COLO668 (cell line): ENCODE data around the gene GALNTL6.

Experiments
- DNase-seq: peaks from one replicate; lab custom pipeline; 2025; ENCODE audit not compliant: unreplicated experiment; lab: John Stamatoyannopoulos, UW

GALNTL6 gene

DNA sequence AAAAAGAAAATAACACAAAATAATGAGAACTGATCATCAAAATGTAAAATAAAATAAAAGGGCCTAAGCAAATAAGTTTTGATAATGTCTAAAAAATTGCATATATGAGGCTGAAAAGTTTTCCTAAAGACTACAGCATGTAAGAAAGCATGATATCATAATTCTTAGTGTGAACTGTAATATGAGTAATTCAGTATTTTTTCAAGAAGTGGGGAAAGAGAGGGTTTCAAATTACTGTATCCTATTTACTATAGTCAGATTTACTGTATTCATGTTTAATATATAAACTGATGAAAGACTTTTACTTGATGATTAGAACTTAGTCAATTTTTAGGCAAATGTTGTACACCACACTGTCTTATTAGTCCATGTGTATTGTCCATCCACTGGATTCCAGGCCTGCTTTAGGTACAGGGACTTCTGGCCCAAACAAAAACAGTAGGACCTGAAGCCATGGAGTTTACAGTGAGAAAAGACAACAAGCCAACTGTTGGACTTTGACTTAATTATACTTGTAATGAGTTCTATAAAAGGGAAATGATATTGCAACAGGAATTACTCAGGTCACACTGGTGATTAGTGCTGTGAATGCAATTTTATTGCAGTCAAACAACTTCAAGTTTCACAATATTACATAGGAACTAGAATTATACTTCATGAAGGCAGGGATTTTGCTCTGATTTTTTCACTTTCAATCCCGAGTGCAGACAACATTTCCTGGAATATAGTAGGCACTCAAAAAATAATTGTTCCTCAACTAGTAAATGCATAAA, 837.7 kb downstream of the GALNTL6 start:
- DNase-seq: no peak

DNA sequence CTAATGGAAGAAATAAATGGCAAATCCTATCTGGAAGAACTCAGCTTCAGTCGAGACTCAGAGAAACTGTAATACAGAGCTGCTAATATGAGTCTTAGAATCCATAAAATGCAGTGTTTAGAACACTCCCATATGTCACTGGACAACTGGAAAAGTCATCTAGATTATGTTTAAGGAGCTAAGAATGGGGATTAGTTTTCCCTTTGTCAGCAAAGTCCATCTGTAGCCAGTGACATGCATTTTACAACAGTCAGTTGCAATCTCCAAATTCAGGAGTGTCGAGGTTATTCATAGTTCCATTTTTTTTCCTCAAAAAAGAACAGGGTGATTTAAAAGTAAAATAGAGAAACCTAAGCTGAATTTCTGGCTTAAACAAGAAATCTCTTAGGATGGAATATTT, 838.8 kb downstream of the GALNTL6 start:
- no peak for DNase-seq

- DNase-seq: no peak
These were observed 839.2 kb downstream of the GALNTL6 start for GRCh38 chr4:172652369-172652768.

DNA sequence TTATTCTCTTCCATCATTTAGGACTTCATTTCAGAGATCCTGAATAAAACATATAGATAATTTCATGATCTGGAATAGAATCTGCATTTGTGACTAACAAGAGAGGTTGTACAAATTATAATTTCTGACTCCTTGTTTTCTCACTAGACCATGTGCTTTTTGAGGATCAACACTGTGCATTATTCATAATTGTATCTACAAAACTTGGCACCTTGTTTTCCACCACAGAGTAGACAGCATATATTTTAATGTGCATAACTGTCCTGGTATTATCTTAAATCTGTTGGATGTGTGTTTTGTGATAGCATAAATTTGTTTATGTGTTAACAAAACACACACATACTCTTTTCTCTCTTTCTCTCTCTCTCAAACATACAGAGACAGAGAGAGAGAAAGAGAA, 840.5 kb downstream of the GALNTL6 start:
- DNase-seq: no peak

- no peak for DNase-seq
These were observed 841.3 kb downstream of the GALNTL6 start for GRCh38 chr4:172654457-172654856.

DNA sequence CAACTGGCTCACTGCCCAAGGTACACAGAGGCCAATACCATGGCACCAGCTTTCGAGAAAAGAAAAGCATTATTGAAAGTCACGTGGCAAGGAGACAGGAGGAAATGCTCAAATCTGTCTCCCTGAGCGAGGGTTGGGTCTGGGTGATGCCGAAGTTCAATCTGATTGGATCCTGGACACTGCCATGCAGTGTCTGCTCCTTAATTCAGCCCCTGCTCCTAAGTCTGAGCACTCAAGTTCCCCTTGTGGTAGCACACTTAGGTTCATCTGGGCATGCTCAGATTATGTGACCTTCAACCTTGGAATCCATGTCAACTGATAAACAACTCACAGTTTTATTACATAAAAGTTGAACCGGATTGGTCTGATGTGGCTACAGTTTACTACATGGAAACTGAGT, 842.9 kb downstream of the GALNTL6 start:
- no peak for DNase-seq

DNA sequence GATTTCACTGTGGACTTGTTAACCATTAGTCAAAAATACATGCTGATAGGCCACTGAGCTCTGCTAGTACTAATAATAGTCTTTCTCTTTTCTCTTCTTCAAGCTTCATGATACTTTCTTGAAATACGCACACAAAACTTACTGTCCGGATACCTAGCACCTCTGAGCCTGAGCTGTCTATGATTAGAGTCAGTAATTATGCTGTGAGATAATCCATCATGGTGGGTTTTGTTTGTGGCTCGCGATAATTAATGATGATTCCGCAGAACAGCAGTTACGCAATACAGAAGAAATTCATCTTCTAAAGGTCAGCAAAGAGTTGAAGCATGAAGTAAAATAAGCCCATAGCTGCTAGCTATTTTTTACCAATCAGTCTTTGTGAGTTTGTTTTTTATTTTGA, 843.9 kb downstream of the GALNTL6 start:
- no peak for DNase-seq

GRCh38 chr4:172660251-172660650, 847.0 kb downstream of the GALNTL6 start:
- DNase-seq: no peak

GRCh38 chr4:172662113-172662512, 848.9 kb downstream of the GALNTL6 start:
- no peak for DNase-seq

- DNase-seq: peak; percentile 13
These were observed 853.6 kb downstream of the GALNTL6 start for GRCh38 chr4:172666711-172667368.

- no peak for DNase-seq
These were observed 861.6 kb downstream of the GALNTL6 start for GRCh38 chr4:172674811-172675210.

DNA sequence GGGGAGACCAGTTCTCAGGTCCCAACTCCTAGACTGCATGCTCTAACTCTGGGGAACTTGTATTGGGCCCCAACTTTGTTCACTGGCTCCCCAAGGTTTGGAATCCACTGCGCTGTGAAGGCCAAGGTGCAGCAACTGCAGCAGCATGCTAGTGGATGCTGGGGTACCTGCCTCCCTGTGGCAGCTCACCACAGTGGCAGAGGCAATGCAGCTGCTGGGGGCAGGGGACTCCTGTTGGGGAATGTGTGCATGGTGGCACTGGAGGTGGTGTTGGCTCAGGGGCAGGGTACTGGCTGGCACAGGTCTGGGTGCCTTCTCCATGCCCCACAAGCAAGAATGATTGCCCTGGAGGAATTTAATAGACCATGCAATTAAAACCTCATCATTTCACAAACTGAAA, 862.0 kb downstream of the GALNTL6 start:
- DNase-seq: no peak

DNA sequence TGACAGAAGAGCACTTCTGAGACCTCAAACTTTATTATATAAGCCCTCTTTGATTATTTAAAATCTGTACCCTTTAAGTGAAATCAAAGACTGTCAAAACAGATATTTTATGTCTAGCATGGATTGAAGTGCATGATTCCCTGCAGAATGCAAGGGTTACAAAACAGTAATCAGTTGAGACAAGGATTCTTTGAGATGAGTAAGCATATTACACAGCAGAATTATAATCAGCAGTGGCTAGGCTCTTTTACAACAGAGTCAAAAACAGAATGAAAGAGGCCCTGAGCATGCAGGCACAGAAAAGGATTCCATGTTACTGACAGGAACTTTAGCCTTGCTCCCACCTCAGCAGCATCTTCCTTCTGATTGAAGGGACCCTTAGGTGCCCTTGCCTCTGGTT, 867.5 kb downstream of the GALNTL6 start:
- DNase-seq: no peak

DNA sequence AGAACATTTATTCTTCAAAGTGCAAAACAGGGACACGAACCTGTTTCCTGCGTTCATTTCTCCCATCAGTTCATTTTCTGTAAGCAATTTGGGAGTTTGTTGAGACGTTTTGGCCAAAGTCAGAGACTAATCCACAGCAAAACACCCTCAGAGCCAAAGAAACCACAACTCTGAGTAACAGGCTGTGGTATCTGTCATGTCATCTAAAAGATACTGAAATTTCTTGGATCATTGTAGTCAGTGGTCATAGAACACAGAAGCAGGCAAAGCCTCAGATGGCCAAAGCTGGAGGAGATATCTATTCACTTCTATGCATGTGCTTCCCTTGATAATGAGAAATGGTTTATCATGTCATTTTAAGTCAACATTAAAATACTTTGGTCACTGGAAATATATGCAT, 869.8 kb downstream of the GALNTL6 start:
- DNase-seq: no peak

DNA sequence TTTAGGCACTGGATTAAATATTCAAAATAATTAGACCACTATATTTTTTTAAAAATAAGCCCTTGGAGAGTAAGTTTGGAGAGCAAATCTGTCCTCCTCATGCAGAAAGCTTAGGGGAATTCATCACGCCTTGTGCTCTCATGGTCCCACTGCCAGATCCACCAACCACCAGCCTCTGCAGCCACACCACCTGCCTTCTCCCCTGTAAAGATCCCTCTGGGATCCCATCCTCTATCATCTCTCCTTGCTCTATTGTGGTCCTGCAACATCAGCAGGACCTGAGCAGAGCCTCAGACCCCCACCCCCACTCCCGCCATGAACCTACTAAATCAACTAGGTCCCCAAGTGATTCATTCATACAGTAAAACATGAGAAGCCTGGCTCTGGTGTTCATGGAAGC, 872.8 kb downstream of the GALNTL6 start:
- DNase-seq: no peak

DNA sequence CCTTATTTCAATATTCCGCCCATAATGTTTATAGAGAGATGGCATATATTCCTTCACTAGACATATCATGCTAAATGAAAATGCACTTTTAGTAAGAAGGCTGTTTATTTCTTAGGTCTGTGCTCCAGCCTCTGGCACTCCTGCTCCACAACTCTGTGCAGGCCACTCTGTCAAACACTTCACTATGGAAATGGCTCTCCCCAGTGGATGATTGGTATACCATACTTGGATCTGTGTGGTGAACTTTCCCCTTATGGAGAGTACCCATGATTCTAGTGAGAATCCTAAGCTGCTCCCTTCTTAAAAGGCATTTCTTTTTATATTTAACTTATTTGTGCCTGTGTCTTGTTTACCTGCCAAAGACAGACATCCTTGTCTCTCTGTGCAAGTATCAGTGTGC, 875.3 kb downstream of the GALNTL6 start:
- no peak for DNase-seq

DNA sequence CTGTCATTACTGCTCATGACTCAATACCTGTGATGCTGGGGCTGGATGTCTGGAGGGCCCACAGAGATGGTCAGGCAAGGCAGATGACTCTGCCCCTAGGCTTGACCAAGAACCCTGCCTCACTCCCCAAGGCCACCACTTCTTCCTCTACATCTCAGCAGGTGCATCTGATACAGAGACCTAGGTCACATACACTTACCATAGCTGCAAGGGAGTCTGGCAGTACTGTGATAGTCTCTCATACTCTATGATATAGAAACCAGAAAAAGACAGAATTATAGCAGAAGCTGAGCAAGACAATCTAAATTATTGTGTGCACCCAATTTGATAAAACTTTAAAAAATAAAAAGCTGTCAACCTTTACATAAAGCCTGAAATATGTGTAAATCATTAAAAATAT, 878.3 kb downstream of the GALNTL6 start:
- no peak for DNase-seq

DNA sequence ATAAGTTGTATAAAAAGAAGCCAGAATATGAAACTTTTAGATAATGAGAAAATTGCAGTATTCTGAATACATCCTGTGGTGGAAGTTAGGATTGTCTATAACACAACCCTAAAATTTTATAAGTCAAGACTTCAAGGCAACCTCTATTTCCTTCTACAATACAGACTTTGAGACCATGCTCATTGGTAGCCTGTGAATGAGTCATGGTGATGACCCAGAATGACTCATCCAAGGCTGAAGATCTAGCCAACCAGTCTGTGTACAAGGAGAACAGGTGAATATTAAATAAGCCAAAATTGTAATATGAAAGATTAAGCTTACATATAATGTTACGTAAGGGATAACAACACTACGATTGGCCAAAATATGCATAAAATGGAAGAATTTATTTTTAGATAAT, 879.5 kb downstream of the GALNTL6 start:
- DNase-seq: no peak

DNA sequence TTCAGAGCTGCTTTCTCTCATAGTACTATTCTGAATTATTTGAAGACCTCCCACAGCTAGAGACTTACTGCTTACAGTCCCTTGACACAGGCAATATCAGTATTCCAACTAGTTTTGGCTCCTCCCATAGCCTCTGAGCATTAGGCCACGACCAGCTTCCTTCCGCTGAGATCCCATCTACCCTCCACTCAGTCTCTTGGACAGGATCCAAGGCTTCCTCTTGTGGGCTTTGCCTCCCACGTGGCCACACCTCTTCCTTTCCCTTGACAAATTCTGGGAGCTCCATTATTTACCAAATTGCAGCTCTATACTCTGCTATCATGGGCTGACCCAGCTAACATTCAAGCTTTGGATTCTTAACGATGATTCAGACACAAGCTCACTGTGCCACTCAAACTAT, 885.1 kb downstream of the GALNTL6 start:
- DNase-seq: no peak

DNA sequence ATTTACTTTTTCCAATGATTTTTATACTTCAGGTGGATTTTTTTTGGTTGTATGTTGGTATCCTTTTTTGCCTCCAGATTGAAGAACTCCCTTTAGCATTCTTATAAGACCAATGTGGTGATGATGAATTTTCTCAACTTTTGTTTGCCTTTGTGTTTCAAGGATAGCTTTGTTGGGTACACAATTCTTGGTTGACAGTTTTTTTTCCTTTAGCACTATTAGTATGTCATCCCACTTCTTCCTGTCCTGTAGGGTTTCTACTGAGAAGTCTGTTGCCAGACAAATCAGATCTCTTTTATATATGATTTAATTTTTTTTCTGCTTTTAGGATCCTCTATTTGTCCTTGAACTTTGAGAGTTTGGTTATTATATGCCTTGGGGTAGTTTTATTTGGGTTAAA, 892.4 kb downstream of the GALNTL6 start:
- no peak for DNase-seq

DNA sequence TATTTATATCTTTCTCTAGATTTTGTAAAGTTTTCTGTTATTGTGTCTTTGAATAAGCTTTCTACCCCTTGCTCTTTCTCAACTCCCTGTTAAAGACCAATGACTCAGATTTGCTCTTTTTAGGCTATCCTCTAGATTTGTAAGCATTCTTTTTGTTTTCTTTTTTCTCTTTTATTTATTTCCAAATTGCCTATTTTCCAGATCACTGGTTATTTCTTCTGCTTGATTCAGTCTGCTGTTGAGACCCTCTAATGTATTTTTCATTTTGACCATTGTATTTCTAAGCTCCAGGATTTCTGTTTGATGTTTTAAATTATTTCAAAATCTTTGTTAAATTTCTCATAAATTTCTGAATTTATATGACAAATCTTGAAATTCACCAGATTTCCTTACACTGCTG, 892.8 kb downstream of the GALNTL6 start:
- DNase-seq: no peak

DNA sequence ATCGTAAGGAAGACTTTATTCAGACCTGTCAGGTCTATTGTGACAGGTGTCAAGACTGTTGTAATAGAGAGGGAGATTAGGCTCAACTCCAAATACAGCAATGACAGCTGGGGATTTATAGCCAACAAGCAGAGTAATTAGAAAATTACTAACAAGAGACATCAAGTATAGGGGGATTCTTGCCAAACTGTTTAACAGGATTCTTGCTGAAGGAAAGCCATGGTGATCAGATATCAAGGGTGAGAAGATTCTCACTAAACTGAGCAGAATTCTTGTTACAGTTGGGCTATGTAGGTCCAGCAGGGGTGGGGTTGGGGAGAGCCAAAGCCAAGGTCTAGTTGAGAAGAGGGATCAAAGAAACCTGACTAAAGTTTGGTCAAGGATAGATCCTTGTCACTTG, 894.4 kb downstream of the GALNTL6 start:
- no peak for DNase-seq

- no peak for DNase-seq
These were observed 895.0 kb downstream of the GALNTL6 start for GRCh38 chr4:172708184-172708583.
